A673 (cell line): Measurements from ENCODE around the gene MAGI1. TPM values are rescaled to one million over a fixed set of nuclear protein-coding genes. Genes with fewer than 3 reads are reported as not detected.

Source experiments
- BruUV-seq: library from RNA; stranded (reverse); fragments of 400-500 nt; replicated peaks from 2 replicates; lab custom pipeline; 2021; lab: Mats Ljungman, UMichigan
- CTCF ChIA-PET: fragments of 300-600 bp; sonication (Branson Sonifier 250); formaldehyde crosslinking; loops from one replicate; lab custom pipeline; 2022; ENCODE audit warnings: antibody characterized with exemption; lab: Charles Lee
- POLR2A ChIA-PET: fragments of 300-600 bp; sonication (Branson Sonifier 250); formaldehyde crosslinking; loops from one replicate; lab custom pipeline; 2022; ENCODE audit warnings: antibody characterized with exemption; ENCODE audit not compliant: low non-redundant PET; lab: Charles Lee
- DNase-seq: peaks from one replicate; pipeline ENCODE4 v3.0.0-alpha.2; 2015; ENCODE audit warnings: low spot score
- H3K27ac ChIP-seq: fragments of 200-600 bp; sonication (generic); 2 replicates; pipeline ENCODE4 v1.5.1; 2016; ENCODE audit warnings: mixed run types, low read depth, mild to moderate bottlenecking, mixed read lengths, antibody characterized with exemption, low read length; ENCODE audit not compliant: poor library complexity, severe bottlenecking
- H3K27me3 ChIP-seq: fragments of 200-600 bp; sonication (generic); replicated peaks from 2 replicates; pipeline ENCODE4 v1.6.1; 2017; ENCODE audit warnings: mixed run types, low read depth, mild to moderate bottlenecking, mixed read lengths, antibody characterized with exemption, low read length; ENCODE audit not compliant: insufficient read depth, poor library complexity
- H3K36me3 ChIP-seq: fragments of 200-600 bp; sonication (generic); 2 replicates; pipeline ENCODE4 v1.6.1; 2016; ENCODE audit warnings: mixed run types, mild to moderate bottlenecking, mixed read lengths, antibody characterized with exemption, low read length; ENCODE audit not compliant: insufficient read depth, poor library complexity, severe bottlenecking
- H3K4me1 ChIP-seq: fragments of 200-600 bp; sonication (generic); 2 replicates; pipeline ENCODE4 v1.6.1; 2017; ENCODE audit warnings: mixed run types, mild to moderate bottlenecking, mixed read lengths, antibody characterized with exemption, low read length; ENCODE audit not compliant: insufficient read depth, poor library complexity, severe bottlenecking
- H3K4me3 ChIP-seq: fragments of 200-600 bp; sonication (generic); 2 replicates; pipeline ENCODE4 v1.5.1; 2016; ENCODE audit warnings: low read depth, mixed run types, mild to moderate bottlenecking, mixed read lengths, low read length; ENCODE audit not compliant: poor library complexity, severe bottlenecking
- H3K9me3 ChIP-seq: fragments of 200-600 bp; sonication (generic); 2 replicates; pipeline ENCODE4 v1.6.1; 2016; ENCODE audit warnings: mixed run types, low read depth, mild to moderate bottlenecking, mixed read lengths, antibody characterized with exemption, low read length; ENCODE audit not compliant: poor library complexity, severe bottlenecking
- EZH2 ChIP-seq: fragments of 200-600 bp; sonication (generic); IDR thresholded peaks from 2 replicates; pipeline ENCODE4 v1.6.1; 2017; ENCODE audit warnings: borderline replicate concordance, low read depth, mild to moderate bottlenecking, mixed read lengths, antibody characterized with exemption, low read length; ENCODE audit not compliant: poor library complexity, severe bottlenecking
- intact Hi-C: fragments of 100-400 bp; cut with micrococcal nuclease; formaldehyde crosslinking; loops from one replicate; pipeline ENCODE4 v1.10.0; 2022; ENCODE audit not compliant: unreplicated experiment
- total RNA-seq: library from RNA; stranded (reverse); gene quantifications from 2 replicates; pipeline ENCODE4 v1.2.3, GENCODE V29; 2021
- TF ChIP-seq, protein P1 (sequence below): fragments of 300-800, 200-600 bp; sonication (generic); conservative IDR thresholded peaks from 2 replicates; pipeline ENCODE4 v1.5.1; 2017; ENCODE audit warnings: low read depth, mild to moderate bottlenecking, antibody characterized with exemption, low read length, moderate library complexity, mixed read lengths

Gene MAGI1
- total RNA-seq, 1 experiment from 2014 or later: 30.5 TPM

- Histone ChIP-seq H3K9me3 (no peaks in the 10 kb centered on the region), H3K4me1 (no peaks in the 10 kb centered on the region), H3K4me3 (no peak overlapping the region), H3K27me3 (no peaks in the 10 kb centered on the region), H3K27ac (no peak overlapping the region), H3K36me3 (no peaks in the 10 kb centered on the region)
- no peak for DNase-seq
- ChIA-PET CTCF (no interaction called here), POLR2A (interaction anchor here (0.6 kb wide), 1 partner anchor 201 kb away, joined by 3 read pairs; no protein-coding TSS in a partner anchor)
- intact Hi-C loops: no loop called here
- TF ChIP-seq EZH2: no peak
- TF ChIP-seq, protein P1, sequence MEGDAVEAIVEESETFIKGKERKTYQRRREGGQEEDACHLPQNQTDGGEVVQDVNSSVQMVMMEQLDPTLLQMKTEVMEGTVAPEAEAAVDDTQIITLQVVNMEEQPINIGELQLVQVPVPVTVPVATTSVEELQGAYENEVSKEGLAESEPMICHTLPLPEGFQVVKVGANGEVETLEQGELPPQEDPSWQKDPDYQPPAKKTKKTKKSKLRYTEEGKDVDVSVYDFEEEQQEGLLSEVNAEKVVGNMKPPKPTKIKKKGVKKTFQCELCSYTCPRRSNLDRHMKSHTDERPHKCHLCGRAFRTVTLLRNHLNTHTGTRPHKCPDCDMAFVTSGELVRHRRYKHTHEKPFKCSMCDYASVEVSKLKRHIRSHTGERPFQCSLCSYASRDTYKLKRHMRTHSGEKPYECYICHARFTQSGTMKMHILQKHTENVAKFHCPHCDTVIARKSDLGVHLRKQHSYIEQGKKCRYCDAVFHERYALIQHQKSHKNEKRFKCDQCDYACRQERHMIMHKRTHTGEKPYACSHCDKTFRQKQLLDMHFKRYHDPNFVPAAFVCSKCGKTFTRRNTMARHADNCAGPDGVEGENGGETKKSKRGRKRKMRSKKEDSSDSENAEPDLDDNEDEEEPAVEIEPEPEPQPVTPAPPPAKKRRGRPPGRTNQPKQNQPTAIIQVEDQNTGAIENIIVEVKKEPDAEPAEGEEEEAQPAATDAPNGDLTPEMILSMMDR: no peak
- no TSS peak for BruUV-seq
These were observed 529.8 kb downstream of the MAGI1 start for GRCh38 chr3:65508750-65509422.

DNA sequence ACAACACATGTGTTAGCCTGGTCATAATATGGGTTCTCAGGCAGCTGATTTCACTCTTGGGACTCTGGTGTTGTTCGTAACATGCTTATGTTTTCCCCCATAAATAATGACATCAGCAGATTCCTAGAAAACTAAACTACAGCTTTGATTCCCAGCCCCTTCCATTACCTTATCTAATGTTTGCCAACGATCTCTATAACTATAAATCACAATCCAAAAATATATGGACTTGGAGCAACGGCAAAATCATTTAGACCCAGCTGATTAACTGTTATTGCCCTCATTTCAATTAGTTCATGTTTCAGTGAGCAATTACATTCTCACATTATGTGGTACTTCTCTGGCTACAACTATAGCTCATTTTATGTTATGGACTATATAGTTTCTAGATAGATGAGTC is 531.3 kb downstream of the MAGI1 start:
- H3K9me3 ChIP-seq: no peaks in the 10 kb centered on the region
- TF ChIP-seq EZH2: no peak
- TF ChIP-seq, protein P1: no peak
- ChIA-PET POLR2A (no interaction called here), CTCF (no interaction called here)
- intact Hi-C loops: no loop called here
- no TSS peak for BruUV-seq
- no peaks in the 10 kb centered on the region for H3K36me3 ChIP-seq
- no peaks in the 10 kb centered on the region for H3K27me3 ChIP-seq
- H3K27ac ChIP-seq: no peak overlapping the region
- H3K4me1 ChIP-seq: no peaks in the 10 kb centered on the region
- DNase-seq: no peak
- H3K4me3 ChIP-seq: no peak overlapping the region

GRCh38 chr3:65503776-65504175 is 534.9 kb downstream of the MAGI1 start:
- no peak for DNase-seq
- Histone ChIP-seq H3K9me3 (no peaks in the 10 kb centered on the region), H3K4me3 (no peak overlapping the region), H3K4me1 (no peaks in the 10 kb centered on the region), H3K27me3 (no peaks in the 10 kb centered on the region), H3K27ac (no peak overlapping the region), H3K36me3 (no peaks in the 10 kb centered on the region)
- ChIA-PET POLR2A (no interaction called here), CTCF (no interaction called here)
- TF ChIP-seq, protein P1: no peak
- no peak for TF ChIP-seq EZH2
- BruUV-seq: no TSS peak
- intact Hi-C loops: no loop called here
